GM12873 (cell line): ENCODE results near the gene TRMT2B.

Experiments used
- CTCF ChIP-seq: IDR thresholded peaks from 2 replicates; pipeline ENCODE4 v1.5.1; 2012; ENCODE audit warnings: low read depth, mild to moderate bottlenecking, moderate library complexity, low read length, control low read depth; ENCODE audit not compliant: insufficient read depth; ENCODE audit errors: missing control alignments

The TRMT2B gene

GRCh38 chrX:100975212-100975611 lies 76.7 kb downstream of the TRMT2B start:
- TF ChIP-seq CTCF: no peak

GRCh38 chrX:100973411-100973810 lies 78.5 kb downstream of the TRMT2B start:
- no peak for TF ChIP-seq CTCF

- no peak for TF ChIP-seq CTCF
Measured at GRCh38 chrX:100969936-100970335, 82.0 kb downstream of the TRMT2B start.

- TF ChIP-seq CTCF: no peak
Measured at GRCh38 chrX:100969408-100969807, 82.5 kb downstream of the TRMT2B start, which contains the start of gene ARL13A. Gene ARL13A, plus strand, starts transcription at chrX:100969708. Its CDS starts 3,982 bp downstream, at chrX:100973690.

- no peak for TF ChIP-seq CTCF
Measured at GRCh38 chrX:100964362-100964761, 87.5 kb downstream of the TRMT2B start.

- no peak for TF ChIP-seq CTCF
Measured at GRCh38 chrX:100962811-100963210, 89.1 kb downstream of the TRMT2B start.
